Posterior cingulate gyrus (tissue), 11 donors: Measurements from ENCODE around the gene RASA3.
A peak's percentile ranks its signal among the peaks of the same experiment; 100 is the strongest.

Experiments used
- DNase-seq, 10 donors: peaks; one replicate each; pipeline versions ENCODE4 v3.0.0 to v3.0.0-alpha.2; 2020 to 2021; ENCODE audit warnings: mixed read lengths in 3 of 10
- intact Hi-C: fragments of 100-400 bp; cut with DNase I; formaldehyde crosslinking; loops from one replicate; pipeline ENCODE4 v1.15.1; 2023

The RASA3 gene

DNA sequence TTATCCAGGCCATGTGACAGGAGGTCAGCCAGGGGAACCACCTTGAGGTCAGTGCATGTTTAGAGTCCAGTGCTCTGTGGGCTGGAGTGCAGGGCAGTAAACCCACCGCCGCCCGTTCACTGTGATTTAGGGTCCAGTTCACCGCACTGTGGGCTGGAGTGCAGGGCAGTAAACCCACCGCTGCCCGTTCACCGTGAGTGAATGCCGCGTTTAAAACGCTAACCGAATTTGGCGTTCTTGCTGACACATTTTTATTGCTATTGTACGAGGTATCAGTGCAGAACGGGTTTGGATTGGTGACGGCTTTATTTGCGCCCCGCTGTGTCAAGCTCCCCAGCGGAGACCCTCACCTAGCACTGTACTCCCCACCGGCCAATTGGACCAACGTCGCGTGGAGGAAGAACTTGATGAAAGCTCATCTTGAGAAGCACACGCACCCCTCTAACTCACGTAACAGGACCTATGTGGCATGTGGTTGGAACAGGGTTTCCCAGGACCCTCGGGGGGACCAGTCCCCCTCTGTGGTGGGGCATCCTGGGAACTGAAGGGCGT, 186.5 kb downstream of the RASA3 start:
- intact Hi-C loops = loop anchor here (5.0 kb wide), 1 partner anchor 129 kb away; no protein-coding TSS in a partner anchor
- DNase-seq = peak in 3 of 10 donors; percentile 33 to 57 (median 50)

DNA sequence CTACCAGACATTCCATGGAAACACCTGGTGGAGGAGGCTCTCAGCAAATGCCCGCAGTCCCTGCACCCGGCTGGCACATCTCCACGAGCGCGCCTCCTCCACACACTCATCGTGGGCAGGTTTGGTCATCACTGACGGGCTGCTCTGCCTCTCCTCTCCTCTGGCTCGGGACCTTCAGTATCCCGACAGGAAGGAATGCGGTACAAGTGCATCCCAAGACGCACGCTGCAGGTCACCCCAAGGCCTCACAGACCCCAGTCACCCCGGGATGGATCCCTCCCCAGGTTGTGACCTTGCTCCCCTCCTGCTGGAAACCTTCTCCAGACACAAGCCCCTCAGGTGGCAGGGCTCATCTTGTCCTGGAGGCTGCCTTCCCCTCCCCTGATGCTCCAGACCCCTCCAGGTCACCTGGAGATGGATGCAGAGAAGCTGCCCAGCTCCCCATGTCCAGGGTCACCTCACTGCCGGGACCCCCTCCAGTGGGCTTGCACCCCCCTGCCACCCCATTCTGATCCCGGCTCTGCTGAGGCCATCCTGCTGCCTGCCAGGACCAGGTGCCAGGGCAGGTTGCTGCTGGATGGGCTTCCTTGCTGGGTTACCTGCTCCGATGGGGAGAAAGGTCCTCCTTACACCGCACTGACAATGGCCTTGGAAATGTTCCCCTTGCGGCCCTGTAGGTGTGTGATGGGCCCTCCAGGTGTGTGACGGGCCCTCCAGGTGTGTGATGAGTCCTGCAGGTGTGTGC, 188.4 kb downstream of the RASA3 start:
- intact Hi-C loops = no loop called here
- peak in 3 of 10 donors; percentile 76 to 86 (median 83) for DNase-seq

GRCh38 chr13:113942591-113943103, 189.8 kb downstream of the RASA3 start:
- intact Hi-C loops = no loop called here
- DNase-seq = peak in 3 of 10 donors; percentile 60 to 76 (median 65)

DNA sequence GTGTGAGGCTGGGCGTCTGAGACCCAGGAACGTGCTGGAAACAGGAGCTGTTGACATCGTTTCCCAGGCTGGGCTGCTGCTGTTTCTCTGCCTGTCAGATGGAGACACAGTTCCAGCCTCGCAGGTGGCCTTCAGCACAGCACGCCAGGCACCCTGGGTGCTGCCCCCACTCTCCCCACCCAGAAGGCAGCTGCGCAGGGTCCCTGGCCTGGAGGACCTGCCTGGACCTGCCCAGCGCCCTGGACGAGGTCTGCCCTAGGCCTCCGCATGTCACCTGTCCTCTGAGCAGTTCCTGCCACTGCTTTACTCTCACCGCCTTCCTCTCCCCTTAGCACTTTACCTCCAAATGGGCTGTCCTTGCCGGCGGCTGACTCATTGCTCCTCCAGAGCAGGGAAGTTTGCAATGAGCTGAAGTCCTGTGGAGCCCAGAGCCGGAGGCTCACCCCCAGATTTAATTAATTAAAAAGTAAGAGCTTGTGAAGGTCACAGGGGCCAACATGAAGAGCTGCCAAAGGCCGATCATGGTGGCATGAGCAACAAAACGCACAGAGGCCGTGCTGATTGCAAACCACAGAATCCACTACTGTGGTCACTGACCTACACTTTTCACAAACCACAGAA, 190.7 kb downstream of the RASA3 start:
- DNase-seq = peak in 3 of 10 donors; percentile 19 to 64 (median 59)
- intact Hi-C loops = no loop called here

- peak in 2 of 10 donors; percentile 35 to 72 for DNase-seq
- intact Hi-C loops = no loop called here
These were observed 192.5 kb downstream of the RASA3 start for GRCh38 chr13:113939944-113940297.

DNA sequence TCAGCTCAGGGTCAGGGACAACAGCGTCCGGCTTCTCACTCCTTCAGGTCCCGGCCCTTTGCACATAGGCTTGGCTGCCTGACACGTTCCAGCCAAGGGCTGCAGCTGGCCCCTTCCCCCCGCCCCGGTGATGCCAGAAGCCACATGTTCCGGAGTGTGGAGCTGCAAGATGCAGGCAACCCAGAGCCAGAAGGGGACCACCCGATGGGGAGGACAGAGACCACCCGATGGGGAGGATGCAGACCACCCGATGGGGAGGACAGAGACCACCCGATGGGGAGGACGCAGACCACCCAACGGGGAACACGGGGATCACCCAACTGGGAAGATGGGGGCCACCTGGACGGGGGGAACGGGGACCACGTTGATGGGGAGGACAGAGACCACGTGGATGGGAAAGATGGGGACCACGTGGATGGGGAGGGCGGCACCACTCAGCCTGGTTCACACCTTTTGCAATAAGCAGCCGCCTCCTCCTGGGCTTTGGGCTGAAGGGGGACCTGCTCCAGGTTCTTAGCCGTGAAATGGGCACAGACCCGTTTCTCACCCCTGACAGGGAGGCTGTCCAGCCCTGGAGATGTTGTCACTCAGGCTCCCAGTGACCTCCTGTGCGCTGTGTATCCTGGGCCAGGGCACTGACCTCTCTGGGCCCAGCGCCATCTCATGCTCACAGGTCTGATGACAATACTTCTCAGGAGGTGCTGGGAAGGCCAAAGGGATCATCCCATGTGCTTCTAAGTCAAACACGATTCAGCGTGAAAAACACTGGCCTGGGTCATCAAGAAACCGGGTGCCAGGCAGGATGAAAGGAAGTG, 193.1 kb downstream of the RASA3 start:
- DNase-seq = peak in 2 of 10 donors; percentile 63 to 81
- intact Hi-C loops = no loop called here

GRCh38 chr13:113938716-113939115, 193.7 kb downstream of the RASA3 start:
- intact Hi-C loops = no loop called here

DNA sequence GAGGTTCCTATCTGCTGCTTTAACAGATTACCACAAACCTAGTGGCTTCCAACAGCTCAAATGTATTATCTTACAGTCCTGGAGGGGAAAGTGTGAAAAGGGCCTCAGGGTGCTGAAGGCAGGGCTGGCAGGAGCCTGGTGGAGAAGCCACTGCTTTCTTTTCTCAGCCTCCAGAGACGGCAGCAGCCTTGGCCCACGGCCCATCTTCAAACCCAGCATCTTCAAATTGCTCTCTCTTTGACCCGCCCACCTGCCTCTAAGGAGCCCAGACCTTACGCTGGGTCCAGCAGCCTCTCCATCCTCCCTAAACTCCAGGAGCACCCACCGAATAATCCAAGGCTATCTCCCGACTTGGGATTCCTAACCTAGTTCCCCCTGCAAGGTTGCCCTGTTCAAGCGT, 194.2 kb downstream of the RASA3 start:
- intact Hi-C loops = no loop called here
- peak in 1 of 10 donors; percentile 57 for DNase-seq

More at GRCh38 chr13:113938716-113939115, 193.7 kb downstream of the RASA3 start:
- DNase-seq = no peak

GRCh38 chr13:113937527-113938180, 194.8 kb downstream of the RASA3 start:
- peak in 2 of 10 donors; percentile 19 to 55 for DNase-seq
- intact Hi-C loops = no loop called here

GRCh38 chr13:113937073-113937472, 195.3 kb downstream of the RASA3 start:
- peak in 2 of 10 donors; percentile 30 to 68 for DNase-seq
- intact Hi-C loops = no loop called here

DNA sequence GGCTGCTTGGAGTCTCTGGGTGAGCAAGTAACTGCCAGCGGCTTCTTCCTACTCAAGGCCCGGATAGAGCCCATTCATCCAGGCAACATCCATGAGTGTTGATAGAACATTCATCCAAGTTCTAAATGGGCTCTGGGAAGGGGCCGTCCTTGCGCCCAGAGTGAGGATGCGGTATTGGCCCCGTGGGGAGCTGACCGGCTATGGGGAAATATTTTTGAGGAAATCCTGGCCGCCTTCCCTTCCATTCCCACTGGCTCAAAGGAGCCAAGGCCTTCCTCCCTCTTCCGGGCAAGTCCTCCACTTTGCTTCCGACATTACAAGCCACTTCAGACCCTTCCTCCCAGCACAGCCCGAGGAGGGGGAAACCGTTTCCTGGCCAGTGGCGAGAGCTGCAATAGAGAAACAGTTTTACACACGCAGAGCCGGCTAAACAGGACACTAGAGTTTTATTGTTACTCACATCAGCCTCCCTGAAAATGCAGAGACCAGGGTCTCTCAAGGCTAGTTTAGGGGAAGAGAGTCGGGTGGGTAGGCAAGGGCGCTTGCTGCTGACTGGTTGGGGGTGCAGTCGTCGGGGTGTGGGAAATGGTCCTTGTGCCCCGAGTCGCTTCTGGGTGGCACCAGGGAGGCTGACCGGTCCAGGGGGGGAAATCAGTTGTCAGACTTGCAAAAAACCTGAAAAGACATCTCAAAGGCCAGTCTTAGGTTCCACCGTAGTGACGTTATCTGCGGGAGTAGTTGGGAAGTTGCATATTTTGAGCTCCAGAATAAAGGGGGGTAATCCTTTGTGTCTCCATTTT, 196.1 kb downstream of the RASA3 start:
- peak in 2 of 10 donors; percentile 27 to 43 for DNase-seq
- intact Hi-C loops = no loop called here

GRCh38 chr13:113935001-113935844, 197.2 kb downstream of the RASA3 start:
- intact Hi-C loops = no loop called here
- peak in 3 of 10 donors; percentile 7 to 68 (median 58) for DNase-seq

GRCh38 chr13:113934576-113934975, 197.8 kb downstream of the RASA3 start:
- intact Hi-C loops = no loop called here
- DNase-seq = peak in 3 of 10 donors; percentile 4 to 71 (median 53)

- DNase-seq = peak in 2 of 10 donors; percentile 11 to 69
- intact Hi-C loops = no loop called here
These were observed 198.5 kb downstream of the RASA3 start for GRCh38 chr13:113933901-113934300.

DNA sequence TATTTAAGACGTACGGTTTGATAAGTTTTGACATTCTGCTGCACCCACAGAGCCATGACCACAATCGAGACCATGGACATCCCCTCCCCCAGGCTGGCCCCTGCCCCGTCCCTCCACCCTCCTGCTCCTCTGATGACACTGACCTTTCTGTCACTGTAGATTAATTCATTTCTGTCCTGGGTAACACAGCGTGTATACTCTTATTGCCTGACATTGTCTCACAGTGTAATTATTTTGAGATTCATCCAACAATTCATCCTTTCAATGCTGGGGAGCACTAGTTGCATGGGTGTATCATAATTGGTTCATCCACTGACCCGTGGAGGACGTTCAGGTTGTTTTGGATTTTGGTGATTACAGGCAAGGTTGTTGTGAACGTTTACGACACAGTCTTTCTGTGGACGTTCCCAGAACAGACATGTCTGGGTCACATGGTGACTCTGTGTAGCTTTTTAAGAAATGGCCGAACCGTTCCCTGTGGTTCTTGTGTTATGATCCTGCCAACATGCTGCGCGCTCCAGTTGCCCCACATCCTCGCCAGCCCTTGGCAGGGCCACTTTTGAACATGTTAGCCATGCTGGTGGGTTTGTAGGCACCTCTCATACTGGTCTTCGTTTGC, 200.5 kb downstream of the RASA3 start:
- intact Hi-C loops = no loop called here
- DNase-seq = peak in 3 of 10 donors; percentile 4 to 34 (median 24)

DNA sequence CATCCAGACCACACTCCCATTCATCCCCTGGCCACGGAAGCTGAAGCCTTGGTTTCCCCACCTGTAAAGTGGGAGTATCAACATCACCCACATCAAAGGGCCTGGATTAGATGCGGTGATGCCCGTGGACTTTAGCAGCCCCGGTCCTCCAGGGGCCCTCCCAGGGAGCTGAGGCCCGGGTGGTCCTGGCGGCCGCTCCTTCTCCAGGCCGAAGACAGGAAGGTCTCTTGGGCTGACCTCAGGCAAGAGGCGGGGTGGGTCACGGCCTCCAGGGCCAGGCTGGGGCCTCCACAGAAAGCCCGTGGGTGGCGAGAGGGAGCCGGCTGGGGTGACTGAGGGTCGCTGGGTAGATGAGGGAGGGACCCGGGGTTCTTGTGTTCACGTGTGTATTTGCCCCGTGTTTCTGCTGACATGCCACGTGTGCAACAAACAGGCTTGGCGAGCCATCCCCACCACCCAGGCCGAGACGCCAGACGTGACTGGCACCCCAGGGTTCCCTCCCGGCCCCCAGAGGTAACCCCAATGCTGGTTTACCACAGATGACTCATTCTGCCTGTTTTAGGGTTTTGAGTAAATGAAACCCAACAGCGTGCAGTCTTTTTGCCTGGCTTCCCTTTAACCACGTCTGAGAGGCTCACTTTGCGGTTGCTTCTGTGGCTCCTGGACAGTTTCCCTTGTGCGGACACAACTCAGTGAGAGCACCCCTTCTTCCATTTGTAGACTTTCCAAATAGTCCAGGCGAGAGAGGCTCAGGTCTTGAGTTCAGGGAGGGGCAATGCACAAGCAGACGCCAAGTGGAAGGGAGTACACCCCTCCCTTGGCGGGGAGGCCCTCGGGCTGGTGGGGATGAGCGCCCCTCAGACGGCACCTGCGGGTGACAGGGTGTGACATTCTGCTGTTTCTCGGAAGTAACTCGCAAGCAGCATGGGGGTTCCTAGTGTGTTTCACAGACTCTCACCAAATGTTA, 201.5 kb downstream of the RASA3 start:
- peak in 4 of 10 donors; percentile 3 to 74 (median 26) for DNase-seq

More for the DNA sequence above, 201.5 kb downstream of the RASA3 start:
- intact Hi-C loops = no loop called here
